ENCODE data around the gene TCEA2. TPM values are rescaled to one million over a fixed set of nuclear protein-coding genes. Genes with fewer than 3 reads are reported as not detected.

TCEA2 gene
- total and polyA plus RNA-seq, 2 of the 13 experiments (the other 11 are each of a cell fraction or from before 2014, with no cell fraction given) = 28.1 to 33.7 TPM

DNA sequence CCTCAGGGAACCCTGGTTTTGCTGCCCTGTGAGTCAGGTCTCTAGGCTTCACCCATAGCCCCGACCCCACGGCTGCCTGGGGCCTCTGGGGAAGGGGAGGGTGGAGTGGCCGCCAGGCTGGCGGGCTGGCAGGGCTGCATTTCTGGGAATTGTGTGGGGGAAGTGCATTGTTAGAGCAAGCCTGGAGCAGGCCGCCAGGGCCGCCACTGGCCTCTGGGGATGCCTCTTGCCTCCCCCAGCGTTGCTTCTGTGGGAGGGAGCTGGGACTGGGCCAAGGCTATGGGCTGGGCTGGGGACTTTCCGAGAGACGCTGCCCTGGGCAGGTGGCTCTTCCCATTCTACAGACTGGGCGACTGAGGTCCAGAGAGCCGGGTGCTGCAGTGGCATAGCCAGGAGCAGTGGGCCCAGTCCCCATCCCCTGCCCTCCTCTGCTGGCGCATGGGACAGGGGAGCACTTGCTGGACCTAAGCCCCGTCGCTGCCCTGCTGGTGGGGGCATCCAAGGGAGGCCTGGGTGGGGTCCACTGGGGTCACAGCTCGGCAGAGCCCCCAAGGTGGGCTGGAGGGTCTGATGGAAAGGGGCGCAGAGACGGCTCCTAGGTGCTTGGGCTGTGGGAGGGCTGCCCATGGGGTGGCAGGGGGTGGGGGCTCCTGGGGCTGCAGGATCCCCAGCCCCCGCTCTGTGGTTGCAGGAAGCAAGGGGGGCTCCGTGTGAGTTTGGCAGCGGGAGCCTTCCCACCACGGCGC lies 6.9 kb upstream of the TCEA2 start (continued):
- TF ChIP-seq, protein P1, sequence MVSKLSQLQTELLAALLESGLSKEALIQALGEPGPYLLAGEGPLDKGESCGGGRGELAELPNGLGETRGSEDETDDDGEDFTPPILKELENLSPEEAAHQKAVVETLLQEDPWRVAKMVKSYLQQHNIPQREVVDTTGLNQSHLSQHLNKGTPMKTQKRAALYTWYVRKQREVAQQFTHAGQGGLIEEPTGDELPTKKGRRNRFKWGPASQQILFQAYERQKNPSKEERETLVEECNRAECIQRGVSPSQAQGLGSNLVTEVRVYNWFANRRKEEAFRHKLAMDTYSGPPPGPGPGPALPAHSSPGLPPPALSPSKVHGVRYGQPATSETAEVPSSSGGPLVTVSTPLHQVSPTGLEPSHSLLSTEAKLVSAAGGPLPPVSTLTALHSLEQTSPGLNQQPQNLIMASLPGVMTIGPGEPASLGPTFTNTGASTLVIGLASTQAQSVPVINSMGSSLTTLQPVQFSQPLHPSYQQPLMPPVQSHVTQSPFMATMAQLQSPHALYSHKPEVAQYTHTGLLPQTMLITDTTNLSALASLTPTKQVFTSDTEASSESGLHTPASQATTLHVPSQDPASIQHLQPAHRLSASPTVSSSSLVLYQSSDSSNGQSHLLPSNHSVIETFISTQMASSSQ (IDR thresholded peaks at IDR 0.05; ENCODE audit: low read depth) = no peak; the same call in none of the 2 replicates
- TF ChIP-seq, protein P1 (CRISPR knock-in tag; IDR thresholded peaks at IDR 0.05; ENCODE audit: borderline replicate concordance) = no peak; the same call in 1 of the 2 replicates
- TF ChIP-seq, protein P2, sequence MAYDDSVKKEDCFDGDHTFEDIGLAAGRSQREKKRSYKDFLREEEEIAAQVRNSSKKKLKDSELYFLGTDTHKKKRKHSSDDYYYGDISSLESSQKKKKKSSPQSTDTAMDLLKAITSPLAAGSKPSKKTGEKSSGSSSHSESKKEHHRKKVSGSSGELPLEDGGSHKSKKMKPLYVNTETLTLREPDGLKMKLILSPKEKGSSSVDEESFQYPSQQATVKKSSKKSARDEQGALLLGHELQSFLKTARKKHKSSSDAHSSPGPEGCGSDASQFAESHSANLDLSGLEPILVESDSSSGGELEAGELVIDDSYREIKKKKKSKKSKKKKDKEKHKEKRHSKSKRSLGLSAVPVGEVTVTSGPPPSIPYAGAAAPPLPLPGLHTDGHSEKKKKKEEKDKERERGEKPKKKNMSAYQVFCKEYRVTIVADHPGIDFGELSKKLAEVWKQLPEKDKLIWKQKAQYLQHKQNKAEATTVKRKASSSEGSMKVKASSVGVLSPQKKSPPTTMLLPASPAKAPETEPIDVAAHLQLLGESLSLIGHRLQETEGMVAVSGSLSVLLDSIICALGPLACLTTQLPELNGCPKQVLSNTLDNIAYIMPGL (CRISPR knock-in tag; IDR thresholded peaks at IDR 0.05; ENCODE audit: borderline replicate concordance in 1 of 2, low read depth in 1 of 2) = peak; percentile 16 to 55; a peak in 3 of 4 replicates
- TF ChIP-seq, protein P3, sequence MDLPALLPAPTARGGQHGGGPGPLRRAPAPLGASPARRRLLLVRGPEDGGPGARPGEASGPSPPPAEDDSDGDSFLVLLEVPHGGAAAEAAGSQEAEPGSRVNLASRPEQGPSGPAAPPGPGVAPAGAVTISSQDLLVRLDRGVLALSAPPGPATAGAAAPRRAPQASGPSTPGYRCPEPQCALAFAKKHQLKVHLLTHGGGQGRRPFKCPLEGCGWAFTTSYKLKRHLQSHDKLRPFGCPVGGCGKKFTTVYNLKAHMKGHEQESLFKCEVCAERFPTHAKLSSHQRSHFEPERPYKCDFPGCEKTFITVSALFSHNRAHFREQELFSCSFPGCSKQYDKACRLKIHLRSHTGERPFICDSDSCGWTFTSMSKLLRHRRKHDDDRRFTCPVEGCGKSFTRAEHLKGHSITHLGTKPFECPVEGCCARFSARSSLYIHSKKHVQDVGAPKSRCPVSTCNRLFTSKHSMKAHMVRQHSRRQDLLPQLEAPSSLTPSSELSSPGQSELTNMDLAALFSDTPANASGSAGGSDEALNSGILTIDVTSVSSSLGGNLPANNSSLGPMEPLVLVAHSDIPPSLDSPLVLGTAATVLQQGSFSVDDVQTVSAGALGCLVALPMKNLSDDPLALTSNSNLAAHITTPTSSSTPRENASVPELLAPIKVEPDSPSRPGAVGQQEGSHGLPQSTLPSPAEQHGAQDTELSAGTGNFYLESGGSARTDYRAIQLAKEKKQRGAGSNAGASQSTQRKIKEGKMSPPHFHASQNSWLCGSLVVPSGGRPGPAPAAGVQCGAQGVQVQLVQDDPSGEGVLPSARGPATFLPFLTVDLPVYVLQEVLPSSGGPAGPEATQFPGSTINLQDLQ (CRISPR knock-in tag; IDR thresholded peaks at IDR 0.05) = no peak; the same call in 1 of the 2 replicates
- TF ChIP-seq CHD2 (IDR thresholded peaks at IDR 0.05; ENCODE audit: low read depth, low read length) = no peak; the same call in 1 of the 2 replicates
- TF ChIP-seq, protein P4, sequence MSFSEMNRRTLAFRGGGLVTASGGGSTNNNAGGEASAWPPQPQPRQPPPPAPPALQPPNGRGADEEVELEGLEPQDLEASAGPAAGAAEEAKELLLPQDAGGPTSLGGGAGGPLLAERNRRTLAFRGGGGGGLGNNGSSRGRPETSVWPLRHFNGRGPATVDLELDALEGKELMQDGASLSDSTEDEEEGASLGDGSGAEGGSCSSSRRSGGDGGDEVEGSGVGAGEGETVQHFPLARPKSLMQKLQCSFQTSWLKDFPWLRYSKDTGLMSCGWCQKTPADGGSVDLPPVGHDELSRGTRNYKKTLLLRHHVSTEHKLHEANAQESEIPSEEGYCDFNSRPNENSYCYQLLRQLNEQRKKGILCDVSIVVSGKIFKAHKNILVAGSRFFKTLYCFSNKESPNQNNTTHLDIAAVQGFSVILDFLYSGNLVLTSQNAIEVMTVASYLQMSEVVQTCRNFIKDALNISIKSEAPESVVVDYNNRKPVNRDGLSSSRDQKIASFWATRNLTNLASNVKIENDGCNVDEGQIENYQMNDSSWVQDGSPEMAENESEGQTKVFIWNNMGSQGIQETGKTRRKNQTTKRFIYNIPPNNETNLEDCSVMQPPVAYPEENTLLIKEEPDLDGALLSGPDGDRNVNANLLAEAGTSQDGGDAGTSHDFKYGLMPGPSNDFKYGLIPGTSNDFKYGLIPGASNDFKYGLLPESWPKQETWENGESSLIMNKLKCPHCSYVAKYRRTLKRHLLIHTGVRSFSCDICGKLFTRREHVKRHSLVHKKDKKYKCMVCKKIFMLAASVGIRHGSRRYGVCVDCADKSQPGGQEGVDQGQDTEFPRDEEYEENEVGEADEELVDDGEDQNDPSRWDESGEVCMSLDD (CRISPR knock-in tag; IDR thresholded peaks at IDR 0.05; ENCODE audit: borderline replicate concordance) = no peak
- TF ChIP-seq HMG20A (CRISPR knock-in tag; IDR thresholded peaks at IDR 0.05; ENCODE audit: borderline replicate concordance) = peak; percentile 53; the same call in 1 of the 2 replicates
- no peak for TF ChIP-seq ZNF878 (CRISPR knock-in tag; IDR thresholded peaks at IDR 0.05)
- TF ChIP-seq ZNF761 (CRISPR knock-in tag; conservative IDR thresholded peaks at IDR 0.05) = no peak
- no peak for TF ChIP-seq ZNF431 (CRISPR knock-in tag; IDR thresholded peaks at IDR 0.05; ENCODE audit: borderline replicate concordance, low read depth)
- TF ChIP-seq, protein P5, sequence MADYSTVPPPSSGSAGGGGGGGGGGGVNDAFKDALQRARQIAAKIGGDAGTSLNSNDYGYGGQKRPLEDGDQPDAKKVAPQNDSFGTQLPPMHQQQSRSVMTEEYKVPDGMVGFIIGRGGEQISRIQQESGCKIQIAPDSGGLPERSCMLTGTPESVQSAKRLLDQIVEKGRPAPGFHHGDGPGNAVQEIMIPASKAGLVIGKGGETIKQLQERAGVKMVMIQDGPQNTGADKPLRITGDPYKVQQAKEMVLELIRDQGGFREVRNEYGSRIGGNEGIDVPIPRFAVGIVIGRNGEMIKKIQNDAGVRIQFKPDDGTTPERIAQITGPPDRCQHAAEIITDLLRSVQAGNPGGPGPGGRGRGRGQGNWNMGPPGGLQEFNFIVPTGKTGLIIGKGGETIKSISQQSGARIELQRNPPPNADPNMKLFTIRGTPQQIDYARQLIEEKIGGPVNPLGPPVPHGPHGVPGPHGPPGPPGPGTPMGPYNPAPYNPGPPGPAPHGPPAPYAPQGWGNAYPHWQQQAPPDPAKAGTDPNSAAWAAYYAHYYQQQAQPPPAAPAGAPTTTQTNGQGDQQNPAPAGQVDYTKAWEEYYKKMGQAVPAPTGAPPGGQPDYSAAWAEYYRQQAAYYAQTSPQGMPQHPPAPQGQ (CRISPR knock-in tag; IDR thresholded peaks at IDR 0.05; ENCODE audit: borderline replicate concordance) = 0 out of 2 replicates have a peak, but pooled peaks have one; percentile 27
- TF ChIP-seq, protein P6, sequence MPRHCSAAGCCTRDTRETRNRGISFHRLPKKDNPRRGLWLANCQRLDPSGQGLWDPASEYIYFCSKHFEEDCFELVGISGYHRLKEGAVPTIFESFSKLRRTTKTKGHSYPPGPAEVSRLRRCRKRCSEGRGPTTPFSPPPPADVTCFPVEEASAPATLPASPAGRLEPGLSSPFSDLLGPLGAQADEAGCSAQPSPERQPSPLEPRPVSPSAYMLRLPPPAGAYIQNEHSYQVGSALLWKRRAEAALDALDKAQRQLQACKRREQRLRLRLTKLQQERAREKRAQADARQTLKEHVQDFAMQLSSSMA (CRISPR knock-in tag; IDR thresholded peaks at IDR 0.05) = no peak
